Liver (tissue), 9 donors: ENCODE data around the gene TNNT3. TPM values are rescaled to one million over a fixed set of nuclear protein-coding genes. Genes with fewer than 3 reads are reported as not detected.

Experiments
- DNase-seq: peaks from one replicate; pipeline ENCODE4 v3.0.0-alpha.2; 2017; ENCODE audit warnings: low spot score
- H3K27ac ChIP-seq, 2 donors: one replicate each; pipeline ENCODE4 v1.7.0; 2013; ENCODE audit warnings: inconsistent platforms in 2 of 2, low read length in 2 of 2, control low read depth in 1 of 2, low read depth in 1 of 2, mild to moderate bottlenecking in 1 of 2
- H3K27me3 ChIP-seq, 4 donors: one replicate each; pipeline versions ENCODE4 v1.6.1 to v1.7.0; 2013; ENCODE audit warnings: low read length in 3 of 4, inconsistent platforms in 1 of 4, mild to moderate bottlenecking in 1 of 4, moderate library complexity in 1 of 4; ENCODE audit not compliant: control insufficient read depth in 4 of 4, insufficient read depth in 4 of 4
- H3K36me3 ChIP-seq, 4 donors: one replicate each; pipeline versions ENCODE4 v1.6.1 to v1.7.0; 2013; ENCODE audit warnings: low read length in 3 of 4, mild to moderate bottlenecking in 3 of 4, low read depth in 1 of 4, moderate library complexity in 1 of 4; ENCODE audit not compliant: control insufficient read depth in 4 of 4, insufficient read depth in 3 of 4
- H3K4me1 ChIP-seq, 4 donors: one replicate each; pipeline versions ENCODE4 v1.6.1 to v1.7.0; 2013; ENCODE audit warnings: low read length in 3 of 4, mild to moderate bottlenecking in 3 of 4, moderate library complexity in 1 of 4; ENCODE audit not compliant: control insufficient read depth in 4 of 4, insufficient read depth in 4 of 4
- H3K4me3 ChIP-seq, 3 donors: one replicate each; pipeline versions ENCODE4 v1.6.1 to v1.7.0; 2013; ENCODE audit warnings: low read length in 3 of 3, control low read depth in 1 of 3, low read depth in 1 of 3, mild to moderate bottlenecking in 1 of 3
- H3K9ac ChIP-seq, 2 donors: one replicate each; pipeline ENCODE4 v1.7.0; 2013; ENCODE audit warnings: low read length in 2 of 2, mild to moderate bottlenecking in 2 of 2, moderate library complexity in 2 of 2, control low read depth in 1 of 2, low read depth in 1 of 2
- H3K9me3 ChIP-seq, 4 donors: one replicate each; pipeline versions ENCODE4 v1.6.1 to v1.7.0; 2013; ENCODE audit warnings: low read length in 3 of 4; ENCODE audit not compliant: control insufficient read depth in 4 of 4
- CTCF ChIP-seq: fragments of 150-350 bp; IDR thresholded peaks from 2 replicates; pipeline ENCODE4 v1.5.1; 2017; ENCODE audit warnings: improper control_type of control experiment, low read depth, low read length; ENCODE audit not compliant: missing input control
- EGR1 ChIP-seq, 2 donors: IDR thresholded peaks; 2 replicates each; pipeline ENCODE4 v1.6.1; 2016 to 2018; ENCODE audit warnings: antibody characterized with exemption in 2 of 2, low read depth in 2 of 2
- FOXA1 ChIP-seq: IDR thresholded peaks from 2 replicates; pipeline ENCODE4 v1.6.1; 2016; ENCODE audit warnings: antibody characterized with exemption
- FOXA2 ChIP-seq: IDR thresholded peaks from 2 replicates; pipeline ENCODE4 v1.6.1; 2016; ENCODE audit warnings: antibody characterized with exemption
- GABPA ChIP-seq, 2 donors: IDR thresholded peaks in 1 of 2; conservative IDR thresholded peaks in 1 of 2; 2 replicates each; pipeline ENCODE4 v1.6.1; 2016; ENCODE audit warnings: antibody characterized with exemption in 2 of 2, mild to moderate bottlenecking in 1 of 2, moderate library complexity in 1 of 2
- HNF4A ChIP-seq, 2 donors: conservative IDR thresholded peaks; 2 replicates each; pipeline ENCODE4 v1.6.1; 2016; ENCODE audit warnings: antibody characterized with exemption in 2 of 2, mild to moderate bottlenecking in 2 of 2
- HNF4G ChIP-seq: IDR thresholded peaks from 2 replicates; pipeline ENCODE4 v1.6.1; 2016; ENCODE audit warnings: antibody characterized with exemption
- JUND ChIP-seq, 2 donors: IDR thresholded peaks; 2 replicates each; pipeline ENCODE4 v1.6.1; 2016; ENCODE audit warnings: antibody characterized with exemption in 2 of 2
- REST ChIP-seq: IDR thresholded peaks from 2 replicates; pipeline ENCODE4 v1.6.1; 2016; ENCODE audit warnings: antibody characterized with exemption, mild to moderate bottlenecking
- SP1 ChIP-seq: IDR thresholded peaks from 2 replicates; pipeline ENCODE4 v1.6.1; 2018; ENCODE audit warnings: antibody characterized with exemption, mild to moderate bottlenecking
- TAF1 ChIP-seq: conservative IDR thresholded peaks from 2 replicates; pipeline ENCODE4 v1.6.1; 2016; ENCODE audit warnings: antibody characterized with exemption, mild to moderate bottlenecking
- YY1 ChIP-seq: IDR thresholded peaks from 2 replicates; pipeline ENCODE4 v1.6.1; 2016; ENCODE audit warnings: antibody characterized with exemption, mild to moderate bottlenecking
- WGBS: extraction: QIAGEN DNeasy Blood & Tissue Kit; methylation state at CpG from one replicate; pipeline ENCODE4 v1.1.7; 2013; 5-methylcytosine and 5-hydroxymethylcytosine counted together
- polyA plus RNA-seq, 2 donors: library from polyadenylated mRNA; stranded (reverse) in 1 of 2; unstranded in 1 of 2; fragments of 200-250 nt in 1 of 2; fragments of >200 nt in 1 of 2; fragmentation: Nextera tagmentation in 1 of 2; extraction: Ambion mirVana in 1 of 2; gene quantifications; one replicate each; pipeline versions ENCODE4 v1.2.1 to v1.2.3, GENCODE V29; 2013 to 2015
- total RNA-seq, 2 donors: library from RNA; depleted of rRNA; stranded (reverse); fragments of >200 nt; gene quantifications; one replicate each; pipeline ENCODE4 v1.2.3, GENCODE V29; 2014
- TF ChIP-seq, protein P1 (sequence below): IDR thresholded peaks from 2 replicates; pipeline ENCODE4 v1.6.1; 2016; ENCODE audit warnings: antibody characterized with exemption
- TF ChIP-seq, protein P2 (sequence below): IDR thresholded peaks from 2 replicates; pipeline ENCODE4 v1.6.1; 2016; ENCODE audit warnings: antibody characterized with exemption
- donor health status: healthy.
- donor health status: healthy.
- donor health status: healthy.
- donor health status: healthy.
- donor health status: healthy.

TNNT3 gene
- total and polyA plus RNA-seq, 4 donors, result 0.06 to 0.14 TPM; not detected in 2

DNA sequence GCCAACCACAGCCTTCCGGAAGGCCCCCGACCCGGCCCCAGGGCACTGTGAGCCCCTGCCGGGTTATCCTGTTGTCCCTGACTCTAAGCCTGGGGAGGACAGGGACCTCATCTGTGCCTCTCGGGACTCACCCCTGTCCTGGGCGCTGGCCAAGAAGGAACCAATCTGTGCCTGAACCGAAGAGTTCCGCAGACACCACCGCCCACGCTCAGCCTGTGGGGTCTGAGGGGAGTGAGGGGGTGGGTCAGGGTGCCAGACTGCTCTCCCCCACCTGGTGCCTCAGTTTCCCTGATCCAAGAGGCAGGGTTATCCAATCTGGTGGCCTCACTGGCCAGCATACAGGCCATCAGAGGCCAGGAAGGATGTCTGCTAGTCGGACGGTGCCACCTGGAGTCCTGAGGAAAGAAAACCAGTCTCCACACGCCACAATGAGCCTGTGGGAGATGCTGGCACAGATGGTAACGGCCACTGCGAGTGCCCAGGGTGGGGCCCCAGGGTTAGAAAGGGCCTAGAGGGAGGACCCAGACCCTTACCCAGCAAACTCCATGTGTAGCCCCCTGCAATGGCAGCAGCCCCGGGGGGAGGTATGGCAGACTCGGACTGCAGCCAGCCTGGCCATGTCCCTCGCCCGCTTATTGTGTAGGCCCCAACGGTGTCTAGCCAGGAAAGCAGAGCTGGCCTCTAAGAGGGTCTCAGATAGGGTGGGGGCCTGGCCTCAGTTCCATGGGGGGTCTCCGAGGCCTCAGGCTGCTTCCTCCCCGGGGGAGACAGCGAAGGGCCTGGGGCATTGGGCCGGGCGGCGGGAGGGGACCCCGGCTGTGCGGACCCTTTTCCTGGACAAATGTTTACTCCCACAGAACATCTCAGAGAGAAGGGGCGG lies 827 bp upstream of the TNNT3 start:
- no peaks in the 10 kb centered on the region for H3K36me3 ChIP-seq
- H3K4me1 ChIP-seq, result no peaks in the 10 kb centered on the region
- DNase-seq, result no peak
- H3K9me3 ChIP-seq, result no peaks in the 10 kb centered on the region
- no peak for TF ChIP-seq HNF4G
- no peak for TF ChIP-seq EGR1 (IDR thresholded peaks at IDR 0.05; ENCODE audit: low read depth in 2 of 2)
- TF ChIP-seq, protein P1, sequence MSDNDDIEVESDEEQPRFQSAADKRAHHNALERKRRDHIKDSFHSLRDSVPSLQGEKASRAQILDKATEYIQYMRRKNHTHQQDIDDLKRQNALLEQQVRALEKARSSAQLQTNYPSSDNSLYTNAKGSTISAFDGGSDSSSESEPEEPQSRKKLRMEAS, result no peak
- no peak for TF ChIP-seq FOXA1
- no peak for TF ChIP-seq TAF1
- TF ChIP-seq REST, result no peak
- TF ChIP-seq, protein P2, sequence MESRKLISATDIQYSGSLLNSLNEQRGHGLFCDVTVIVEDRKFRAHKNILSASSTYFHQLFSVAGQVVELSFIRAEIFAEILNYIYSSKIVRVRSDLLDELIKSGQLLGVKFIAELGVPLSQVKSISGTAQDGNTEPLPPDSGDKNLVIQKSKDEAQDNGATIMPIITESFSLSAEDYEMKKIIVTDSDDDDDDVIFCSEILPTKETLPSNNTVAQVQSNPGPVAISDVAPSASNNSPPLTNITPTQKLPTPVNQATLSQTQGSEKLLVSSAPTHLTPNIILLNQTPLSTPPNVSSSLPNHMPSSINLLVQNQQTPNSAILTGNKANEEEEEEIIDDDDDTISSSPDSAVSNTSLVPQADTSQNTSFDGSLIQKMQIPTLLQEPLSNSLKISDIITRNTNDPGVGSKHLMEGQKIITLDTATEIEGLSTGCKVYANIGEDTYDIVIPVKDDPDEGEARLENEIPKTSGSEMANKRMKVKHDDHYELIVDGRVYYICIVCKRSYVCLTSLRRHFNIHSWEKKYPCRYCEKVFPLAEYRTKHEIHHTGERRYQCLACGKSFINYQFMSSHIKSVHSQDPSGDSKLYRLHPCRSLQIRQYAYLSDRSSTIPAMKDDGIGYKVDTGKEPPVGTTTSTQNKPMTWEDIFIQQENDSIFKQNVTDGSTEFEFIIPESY, result no peak
- no peak for TF ChIP-seq SP1
- no peak for TF ChIP-seq YY1
- no peak for TF ChIP-seq JUND (IDR thresholded peaks at IDR 0.05)
- TF ChIP-seq GABPA (IDR thresholded peaks at IDR 0.05 in 1 of 2, conservative IDR thresholded peaks at IDR 0.05 in 1 of 2), result no peak
- TF ChIP-seq FOXA2, result no peak
- TF ChIP-seq CTCF, result no peak
- TF ChIP-seq HNF4A (conservative IDR thresholded peaks at IDR 0.05), result no peak
- H3K27me3 ChIP-seq, result no peaks in the 10 kb centered on the region
- H3K9ac ChIP-seq, result no peak overlapping the region
- no peak overlapping the region for H3K4me3 ChIP-seq
- WGBS, result 86% methylated on average over 29 of the region's 29 CpGs
- no peak overlapping the region for H3K27ac ChIP-seq
